HEK293T (cell line): ENCODE data around the gene LRRC45.

Source experiments
- CTCF ChIA-PET: fragments of 350-600 bp; formaldehyde crosslinking; extraction: SDS; loops from one replicate; lab custom pipeline; 2021; ENCODE audit warnings: antibody characterized with exemption, inconsistent platforms; lab: Yijun Ruan, JAX
- POLR2A ChIA-PET: fragments of 350-600 bp; formaldehyde crosslinking; extraction: SDS; loops from one replicate; lab custom pipeline; 2020; ENCODE audit warnings: antibody characterized with exemption, inconsistent platforms; lab: Yijun Ruan, JAX
- DNase-seq: peaks from one replicate; pipeline ENCODE4 v3.0.0; 2012; ENCODE audit warnings: mixed read lengths; ENCODE audit errors: extremely low spot score
- ARNT ChIP-seq: fragments of 450-650 bp; IDR thresholded peaks from 2 replicates; pipeline ENCODE4 v1.6.1; 2017; ENCODE audit warnings: mild to moderate bottlenecking
- BHLHE40 ChIP-seq: fragments of 450-650 bp; IDR thresholded peaks from 2 replicates; pipeline ENCODE4 v1.6.1; 2016; ENCODE audit warnings: mild to moderate bottlenecking, moderate library complexity, borderline replicate concordance
- CTBP1 ChIP-seq: fragments of 450-650 bp; IDR thresholded peaks from 2 replicates; pipeline ENCODE4 v1.6.1; 2016; ENCODE audit warnings: borderline replicate concordance
- ELF4 ChIP-seq: fragments of 450-650 bp; IDR thresholded peaks from 2 replicates; pipeline ENCODE4 v1.6.1; 2017; ENCODE audit warnings: antibody characterized with exemption
- FOXA1 ChIP-seq: fragments of 450-650 bp; IDR thresholded peaks from 2 replicates; pipeline ENCODE4 v1.6.1; 2016; ENCODE audit warnings: mild to moderate bottlenecking
- FOXK2 ChIP-seq: fragments of 450-650 bp; IDR thresholded peaks from 2 replicates; pipeline ENCODE4 v1.6.1; 2016; ENCODE audit warnings: mild to moderate bottlenecking
- FOXM1 ChIP-seq: fragments of 450-650 bp; IDR thresholded peaks from 2 replicates; pipeline ENCODE4 v1.6.1; 2017; ENCODE audit warnings: mild to moderate bottlenecking, borderline replicate concordance
- HDGF ChIP-seq: fragments of 450-650 bp; IDR thresholded peaks from 2 replicates; pipeline ENCODE4 v1.6.1; 2017; ENCODE audit warnings: antibody characterized with exemption, borderline replicate concordance
- L3MBTL2 ChIP-seq: fragments of 450-650 bp; conservative IDR thresholded peaks from 2 replicates; pipeline ENCODE4 v1.6.1; 2016; ENCODE audit warnings: mild to moderate bottlenecking
- LEF1 ChIP-seq: fragments of 450-650 bp; IDR thresholded peaks from 2 replicates; pipeline ENCODE4 v1.6.1; 2017; ENCODE audit warnings: mild to moderate bottlenecking, borderline replicate concordance
- NFRKB ChIP-seq: fragments of 450-650 bp; IDR thresholded peaks from 2 replicates; pipeline ENCODE4 v1.6.1; 2016; ENCODE audit warnings: mild to moderate bottlenecking, moderate library complexity
- PKNOX1 ChIP-seq: fragments of 450-650 bp; IDR thresholded peaks from 2 replicates; pipeline ENCODE4 v1.6.1; 2016
- SP1 ChIP-seq: fragments of 450-650 bp; IDR thresholded peaks from 2 replicates; pipeline ENCODE4 v1.6.1; 2017
- SUZ12 ChIP-seq: fragments of 450-650 bp; IDR thresholded peaks from 2 replicates; pipeline ENCODE4 v1.6.1; 2016; ENCODE audit warnings: mild to moderate bottlenecking
- TARDBP ChIP-seq: fragments of 450-650 bp; IDR thresholded peaks from 2 replicates; pipeline ENCODE4 v1.6.1; 2016
- ZNF384 ChIP-seq: fragments of 450-650 bp; IDR thresholded peaks from 2 replicates; pipeline ENCODE4 v1.6.1; 2016

LRRC45 gene

GRCh38 chr17:82031885-82032627 is 9.0 kb downstream of the LRRC45 start:
- peak; percentile 47 for DNase-seq
- ChIA-PET CTCF (interaction anchor here (1.3 kb wide), 1 partner anchor 11 kb away, joined by 4 read pairs; no protein-coding TSS in a partner anchor), POLR2A (interaction anchor here (0.9 to 3.8 kb wide), 9 partner anchors 9 to 73 kb away, joined by 3 to 34 read pairs (median 4); partner anchors contain the start of genes CENPX, FASN and LRRC45)
- TF ChIP-seq PKNOX1 (no peak), L3MBTL2 (peak; percentile 56)

- ChIA-PET POLR2A (interaction anchor here (1.1 to 3.8 kb wide), 5 partner anchors 8 to 68 kb away, joined by 3 to 34 read pairs (median 7); partner anchors contain the start of gene FASN), CTCF (no interaction called here)
- no peak for DNase-seq
- TF ChIP-seq NFRKB (no peak), TARDBP (no peak), BHLHE40 (no peak), ARNT (no peak), FOXM1 (no peak), SP1 (no peak), LEF1 (no peak), HDGF (no peak), ZNF384 (no peak), CTBP1 (no peak), ELF4 (no peak), FOXA1 (no peak), PKNOX1 (no peak), L3MBTL2 (no peak), SUZ12 (no peak), FOXK2 (no peak)
Measured at GRCh38 chr17:82033359-82034085, 10.4 kb downstream of the LRRC45 start.

GRCh38 chr17:82034371-82035011 is 11.4 kb downstream of the LRRC45 start:
- ChIA-PET CTCF (interaction anchor here (0.7 kb wide), 1 partner anchor 16 kb away, joined by 3 read pairs; no protein-coding TSS in a partner anchor), POLR2A (interaction anchor here (0.7 to 2.1 kb wide), 8 partner anchors 9 to 321 kb away, joined by 3 to 7 read pairs (median 4); no protein-coding TSS in a partner anchor)
- no peak for DNase-seq
- TF ChIP-seq FOXM1 = no peak

GRCh38 chr17:82035488-82035887 is 12.4 kb downstream of the LRRC45 start:
- CTCF ChIA-PET = no interaction called here
- TF ChIP-seq SP1 (no peak), PKNOX1 (no peak), L3MBTL2 (no peak), ARNT (no peak), FOXA1 (no peak), SUZ12 (no peak), BHLHE40 (no peak), CTBP1 (no peak), ZNF384 (no peak), ELF4 (no peak), FOXK2 (no peak), HDGF (no peak), NFRKB (no peak), TARDBP (no peak)
- no peak for DNase-seq
- POLR2A ChIA-PET = interaction anchor here (0.7 to 2.1 kb wide), 12 partner anchors 8 to 322 kb away, joined by 3 to 9 read pairs (median 4); partner anchors contain the start of genes CENPX, FASN, GPS1 and LRRC45

- POLR2A ChIA-PET = interaction anchor here (0.7 to 2.1 kb wide), 9 partner anchors 13 to 67 kb away, joined by 3 to 9 read pairs (median 4); partner anchors contain the start of genes CENPX, FASN, GPS1 and LRRC45
Measured at GRCh38 chr17:82035956-82036633, 13.0 kb downstream of the LRRC45 start.

More at GRCh38 chr17:82035956-82036633, 13.0 kb downstream of the LRRC45 start:
- CTCF ChIA-PET = no interaction called here
- TF ChIP-seq FOXK2 = no peak
- no peak for TF ChIP-seq HDGF
- no peak for TF ChIP-seq FOXM1
- TF ChIP-seq SUZ12 = no peak
- TF ChIP-seq BHLHE40 = no peak
- TF ChIP-seq TARDBP = no peak
- TF ChIP-seq L3MBTL2 = no peak
- TF ChIP-seq FOXA1 = no peak
- TF ChIP-seq SP1 = no peak
- TF ChIP-seq NFRKB = no peak
- no peak for TF ChIP-seq ELF4
- no peak for TF ChIP-seq ARNT
- TF ChIP-seq ZNF384 = no peak
- TF ChIP-seq LEF1 = no peak
- TF ChIP-seq CTBP1 = no peak
- DNase-seq = no peak
